GM12878 (cell line): ENCODE measurements around the gene RAPGEF3. TPM values are rescaled to one million over a fixed set of nuclear protein-coding genes. Genes with fewer than 3 reads are reported as not detected.

Experiments
- BCL3 ChIP-seq: IDR thresholded peaks from 2 replicates; pipeline ENCODE4 v1.6.1; 2011; ENCODE audit warnings: borderline replicate concordance, low read depth, mild to moderate bottlenecking, moderate library complexity, low read length; ENCODE audit not compliant: insufficient read depth, poor library complexity, severe bottlenecking
- CBX5 ChIP-seq: sonication (generic); IDR thresholded peaks from 2 replicates; pipeline ENCODE4 v1.6.1; 2016; ENCODE audit warnings: low read depth, moderate library complexity, mild to moderate bottlenecking, inconsistent platforms
- CEBPZ ChIP-seq: fragments of 150-350 bp; IDR thresholded peaks from 2 replicates; pipeline ENCODE4 v1.6.1; 2016; ENCODE audit warnings: low read depth, low read length
- E2F4 ChIP-seq: IDR thresholded peaks from 2 replicates; pipeline ENCODE4 v1.6.1; 2012; ENCODE audit warnings: low read depth, low read length, improper control_type of control experiment
- PRDM15 ChIP-seq: fragments of 450-650 bp; formaldehyde crosslinking; IDR thresholded peaks from 2 replicates; pipeline ENCODE4 v1.4.0; 2020; ENCODE audit warnings: mild to moderate bottlenecking, moderate library complexity
- RAD51 ChIP-seq: fragments of 450-650 bp; IDR thresholded peaks from 2 replicates; pipeline ENCODE4 v1.6.1; 2016; ENCODE audit warnings: moderate library complexity, mild to moderate bottlenecking, inconsistent platforms
- SP1 ChIP-seq: IDR thresholded peaks from one replicate; pipeline ENCODE4 v1.6.1; 2011; ENCODE audit warnings: low read depth, low read length
- STAT1 ChIP-seq: fragments of 450-650 bp; conservative IDR thresholded peaks from 2 replicates; pipeline ENCODE4 v1.6.1; 2014; ENCODE audit warnings: antibody characterized with exemption, mild to moderate bottlenecking
- polyA plus RNA-seq, 11 experiments: library from polyadenylated mRNA; depleted of rRNA in 4 of 11; unstranded in 6 of 11; stranded (reverse) in 5 of 11; fragments of >200 nt; fragmentation: Nextera tagmentation in 4 of 11; fragmentation: Illumina TruSeq in 1 of 11; extraction: Ambion mirVana in 4 of 11; extraction: Trizol in 1 of 11; gene quantifications; 1 replicate in 1 of 11; 2 replicates in 10 of 11; pipeline versions ENCODE4 v1.2.1 to v1.2.3, GENCODE V29; 2011 to 2016; ENCODE audit warnings: inconsistent platforms in 2 of 11, missing spikeins in 2 of 11, low read depth in 1 of 11
- total RNA-seq, 4 experiments: library from RNA; depleted of rRNA in 3 of 4; stranded (reverse); fragments of >200 nt in 3 of 4; fragmentation: Illumina TruSeq in 1 of 4; extraction: Trizol in 1 of 4; gene quantifications; 2 replicates each; pipeline versions ENCODE4 v1.2.1 to v1.2.3, GENCODE V29; 2013 to 2021

The RAPGEF3 gene
- total and polyA plus RNA-seq, 10 of the 15 experiments (the other 5 are each of a cell fraction or from before 2014, with no cell fraction given), result 0.02 to 0.92 (median 0.31) TPM; not detected in 2

GRCh38 chr12:47698631-47699030 lies 60.0 kb downstream of the RAPGEF3 start (continued):
- no peak for TF ChIP-seq BCL3
- TF ChIP-seq STAT1, result no peak
- no peak for TF ChIP-seq E2F4
- TF ChIP-seq CEBPZ, result no peak
- TF ChIP-seq SP1, result no peak
- TF ChIP-seq CBX5, result no peak
- no peak for TF ChIP-seq RAD51
- TF ChIP-seq PRDM15, result no peak
